Left ventricle myocardium inferior (tissue), 1 donor: ENCODE data around the gene ADCY9. TPM values are rescaled to one million over a fixed set of nuclear protein-coding genes. Genes with fewer than 3 reads are reported as not detected.

Source experiments
- DNase-seq: peaks from one replicate; pipeline ENCODE4 v3.0.0-alpha.2; 2020
- H3K27ac ChIP-seq: fragments of 200-600 bp; replicated peaks from 2 replicates; pipeline ENCODE4 v1.8.0; 2021
- H3K27me3 ChIP-seq: fragments of 200-600 bp; 2 replicates; pipeline ENCODE4 v1.8.0; 2021; ENCODE audit warnings: low read depth
- H3K36me3 ChIP-seq: fragments of 200-600 bp; 2 replicates; pipeline ENCODE4 v1.8.0; 2021
- H3K4me1 ChIP-seq: fragments of 200-600 bp; 2 replicates; pipeline ENCODE4 v1.8.0; 2021
- H3K4me3 ChIP-seq: fragments of 200-600 bp; 2 replicates; pipeline ENCODE4 v1.8.0; 2021; ENCODE audit warnings: mild to moderate bottlenecking, moderate library complexity
- H3K9me3 ChIP-seq: fragments of 200-600 bp; replicated peaks from 2 replicates; pipeline ENCODE4 v1.8.0; 2021
- CTCF ChIP-seq: fragments of 200-600 bp; IDR thresholded peaks from 2 replicates; pipeline ENCODE4 v1.8.0; 2021; ENCODE audit warnings: antibody characterized with exemption, mild to moderate bottlenecking, borderline replicate concordance
- intact Hi-C: fragments of 100-400 bp; cut with micrococcal nuclease; formaldehyde crosslinking; loops from one replicate; pipeline ENCODE4 v1.11.0; 2022
- total RNA-seq: library from RNA; stranded (reverse); fragmentation: NEBNext Ultra II Directional; extraction: Animal tissue kit (Norgen Biotek cat#: 25700); gene quantifications from one replicate; pipeline ENCODE4 v1.2.1, GENCODE V29; 2021
- donor health status: DM: no; HTN: yes; CAD: no; lungs with severe emphysema.

Gene ADCY9
- total RNA-seq, 1 donor from 2014 or later: 44.3 TPM

GRCh38 chr16:3974751-3975150 is 141.5 kb downstream of the ADCY9 start:
- no peak for TF ChIP-seq CTCF
- Histone ChIP-seq H3K27me3 (no peaks in the 10 kb centered on the region), H3K4me3 (no peak overlapping the region), H3K4me1 (peaks cover 8% of the 10 kb centered on the region), H3K9me3 (no peaks in the 10 kb centered on the region), H3K27ac (no peak overlapping the region), H3K36me3 (peaks cover 55% of the 10 kb centered on the region)
- intact Hi-C loops: no loop called here
- no peak for DNase-seq

GRCh38 chr16:3971706-3972105 is 144.5 kb downstream of the ADCY9 start:
- intact Hi-C loops: no loop called here
- H3K36me3 ChIP-seq: peaks cover 25% of the 10 kb centered on the region

GRCh38 chr16:3971261-3971660 is 145.0 kb downstream of the ADCY9 start:
- Histone ChIP-seq H3K27ac (no peak overlapping the region), H3K4me1 (peaks cover 8% of the 10 kb centered on the region), H3K9me3 (peaks cover 8% of the 10 kb centered on the region), H3K4me3 (no peak overlapping the region), H3K27me3 (no peaks in the 10 kb centered on the region), H3K36me3 (peaks cover 25% of the 10 kb centered on the region)
- intact Hi-C loops: no loop called here
- TF ChIP-seq CTCF: no peak
- DNase-seq: no peak

More at GRCh38 chr16:3971706-3972105, 144.5 kb downstream of the ADCY9 start:
- Histone ChIP-seq H3K4me1 (peaks cover 8% of the 10 kb centered on the region), H3K27ac (no peak overlapping the region), H3K4me3 (no peak overlapping the region), H3K9me3 (peaks cover 3% of the 10 kb centered on the region), H3K27me3 (no peaks in the 10 kb centered on the region)
- DNase-seq: no peak
- TF ChIP-seq CTCF: no peak

- no peak for DNase-seq
- Histone ChIP-seq H3K27ac (no peak overlapping the region), H3K4me1 (peaks cover 18% of the 10 kb centered on the region), H3K27me3 (no peaks in the 10 kb centered on the region), H3K36me3 (peaks cover 21% of the 10 kb centered on the region), H3K4me3 (no peak overlapping the region), H3K9me3 (peaks cover 16% of the 10 kb centered on the region)
- intact Hi-C loops: no loop called here
- TF ChIP-seq CTCF: no peak
These were observed 147.7 kb downstream of the ADCY9 start for GRCh38 chr16:3968551-3968950.

GRCh38 chr16:3966681-3967080 is 149.6 kb downstream of the ADCY9 start:
- no peak overlapping the region for H3K27ac ChIP-seq
- peaks cover 16% of the 10 kb centered on the region for H3K9me3 ChIP-seq
- intact Hi-C loops: no loop called here
- peaks cover 30% of the 10 kb centered on the region for H3K4me1 ChIP-seq
- no peak for TF ChIP-seq CTCF
- H3K4me3 ChIP-seq: no peak overlapping the region
- H3K27me3 ChIP-seq: no peaks in the 10 kb centered on the region
- H3K36me3 ChIP-seq: peaks cover 21% of the 10 kb centered on the region
- DNase-seq: no peak
